NCI-H748 treated with DMSO at 0.1 percent for 48 hours (cell line): ENCODE measurements around the gene CYP46A1.

Experiments
- DNase-seq: peaks from one replicate; lab custom pipeline; 2025; lab: John Stamatoyannopoulos, UW

Gene CYP46A1

DNA sequence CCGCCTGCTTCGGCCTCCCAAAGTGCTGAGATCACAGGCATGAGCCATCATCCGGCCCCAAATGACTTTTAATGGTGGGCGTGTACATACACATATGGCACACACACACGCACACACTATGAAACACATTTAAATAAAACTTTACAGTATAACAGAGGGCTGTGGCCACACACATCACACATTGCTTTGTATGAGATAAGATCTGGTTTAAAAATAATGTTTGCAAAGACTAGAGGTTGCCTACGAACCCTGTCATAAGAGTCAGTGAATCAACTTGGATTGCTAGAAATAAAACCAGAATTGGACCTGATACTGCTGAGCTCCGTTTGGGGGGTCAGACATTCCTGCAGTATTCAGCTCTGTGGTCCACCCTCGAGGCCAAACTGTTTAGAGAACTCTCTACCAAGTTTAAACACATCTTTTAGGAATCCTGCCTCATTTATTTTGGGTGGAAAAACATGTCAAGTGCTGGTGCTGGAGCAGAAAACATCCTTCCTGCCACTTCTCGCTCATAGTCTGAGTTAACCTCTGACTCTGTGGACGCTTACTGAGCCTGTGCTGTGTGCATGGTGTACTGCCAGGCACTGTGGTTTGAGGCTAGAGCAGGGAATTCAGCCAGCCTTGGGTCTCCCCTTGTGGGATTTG lies 61.3 kb downstream of the CYP46A1 start:
- DNase-seq: no peak

DNA sequence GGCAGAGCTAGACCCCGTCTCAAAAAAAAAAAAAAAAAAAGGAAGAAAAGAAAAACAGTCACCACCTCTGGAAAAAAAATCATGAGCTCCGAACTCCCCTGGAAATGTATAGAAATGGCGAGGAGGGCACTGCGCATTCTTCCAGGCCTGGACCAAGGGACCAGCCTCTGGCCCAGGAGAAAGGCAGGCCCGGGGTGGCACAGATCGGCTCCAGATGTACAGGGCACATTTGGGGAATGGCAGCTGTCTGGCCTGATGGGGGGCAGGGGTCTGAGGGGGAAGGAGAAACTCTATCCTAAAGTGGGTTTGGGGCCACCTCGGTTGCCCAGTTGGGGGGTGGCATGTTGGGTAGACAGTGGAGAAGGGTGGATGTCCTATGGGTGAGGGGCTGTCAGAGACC lies 63.1 kb downstream of the CYP46A1 start:
- DNase-seq: no peak

DNA sequence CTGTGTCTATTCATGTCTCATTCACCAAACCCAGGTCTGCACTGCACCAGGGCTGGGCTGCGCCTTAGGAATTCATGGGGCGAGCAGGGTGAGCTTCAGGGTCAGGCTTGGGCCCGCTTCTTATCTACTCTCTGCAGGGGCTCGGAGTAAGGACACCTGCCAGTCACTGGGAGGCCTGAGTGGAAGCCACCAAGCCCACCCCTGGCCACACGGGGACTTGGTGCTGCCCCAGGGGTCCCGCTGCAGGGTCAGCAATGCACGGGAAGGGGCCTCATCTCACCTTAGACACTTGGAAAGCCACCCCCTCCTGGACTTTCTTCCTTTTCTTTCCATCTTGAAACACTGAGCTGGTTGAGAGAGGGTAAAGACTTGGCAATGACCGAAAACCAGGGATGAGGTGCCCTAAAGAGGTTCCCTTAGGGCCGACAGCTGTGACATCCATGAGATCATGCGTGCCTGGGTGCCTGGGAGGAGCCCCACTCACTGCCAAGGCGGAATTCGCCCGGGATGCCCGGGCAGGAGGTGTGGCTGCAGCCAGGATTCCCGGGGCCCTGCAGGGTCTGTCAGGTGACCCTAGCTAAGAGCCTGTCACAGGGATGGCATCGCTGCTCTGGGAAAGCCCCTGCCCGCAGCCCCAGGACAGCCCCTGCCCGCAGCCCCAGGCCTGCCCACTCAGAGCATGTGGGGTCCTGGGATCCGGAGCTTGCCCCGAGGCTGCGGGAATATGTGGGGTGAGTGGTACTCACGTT lies 63.7 kb downstream of the CYP46A1 start:
- no peak for DNase-seq

DNA sequence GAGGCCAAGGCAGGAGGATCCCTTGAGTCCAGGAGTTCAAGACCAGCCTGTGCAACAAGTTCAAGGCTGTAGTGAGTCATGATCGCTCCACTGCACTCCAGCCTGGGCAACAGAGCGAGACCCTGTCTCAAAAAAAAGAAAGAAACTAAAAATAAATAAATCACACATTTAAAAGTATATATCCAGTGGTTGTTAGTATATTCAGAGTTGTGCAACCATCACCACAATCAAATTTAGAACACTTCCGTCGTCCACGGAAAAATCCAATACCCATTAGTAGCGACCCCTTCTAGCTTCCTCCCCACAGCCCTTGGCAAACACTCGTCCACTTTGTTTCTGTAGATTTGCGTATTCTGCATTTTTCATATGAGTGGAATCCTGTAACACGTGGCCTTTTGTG lies 64.4 kb downstream of the CYP46A1 start:
- no peak for DNase-seq

DNA sequence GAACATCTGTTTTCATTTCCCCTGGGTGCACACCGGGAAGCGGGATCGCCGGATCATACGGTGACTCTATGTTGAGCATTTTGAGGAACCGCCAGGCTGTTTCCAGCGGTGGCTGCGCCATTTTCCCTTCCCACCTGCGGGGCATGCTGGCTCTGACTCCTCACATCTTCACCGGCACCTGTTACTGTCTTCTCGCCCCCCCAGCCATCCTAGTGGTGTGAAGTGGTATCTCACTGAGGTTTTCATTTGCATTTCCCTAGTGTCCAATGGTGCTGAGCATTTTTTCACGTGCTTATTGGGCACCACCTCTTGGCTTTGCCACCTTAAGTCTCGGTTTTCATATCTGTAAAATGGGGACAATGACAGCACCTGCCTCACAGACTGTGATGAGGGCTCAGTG lies 65.0 kb downstream of the CYP46A1 start:
- DNase-seq: no peak

DNA sequence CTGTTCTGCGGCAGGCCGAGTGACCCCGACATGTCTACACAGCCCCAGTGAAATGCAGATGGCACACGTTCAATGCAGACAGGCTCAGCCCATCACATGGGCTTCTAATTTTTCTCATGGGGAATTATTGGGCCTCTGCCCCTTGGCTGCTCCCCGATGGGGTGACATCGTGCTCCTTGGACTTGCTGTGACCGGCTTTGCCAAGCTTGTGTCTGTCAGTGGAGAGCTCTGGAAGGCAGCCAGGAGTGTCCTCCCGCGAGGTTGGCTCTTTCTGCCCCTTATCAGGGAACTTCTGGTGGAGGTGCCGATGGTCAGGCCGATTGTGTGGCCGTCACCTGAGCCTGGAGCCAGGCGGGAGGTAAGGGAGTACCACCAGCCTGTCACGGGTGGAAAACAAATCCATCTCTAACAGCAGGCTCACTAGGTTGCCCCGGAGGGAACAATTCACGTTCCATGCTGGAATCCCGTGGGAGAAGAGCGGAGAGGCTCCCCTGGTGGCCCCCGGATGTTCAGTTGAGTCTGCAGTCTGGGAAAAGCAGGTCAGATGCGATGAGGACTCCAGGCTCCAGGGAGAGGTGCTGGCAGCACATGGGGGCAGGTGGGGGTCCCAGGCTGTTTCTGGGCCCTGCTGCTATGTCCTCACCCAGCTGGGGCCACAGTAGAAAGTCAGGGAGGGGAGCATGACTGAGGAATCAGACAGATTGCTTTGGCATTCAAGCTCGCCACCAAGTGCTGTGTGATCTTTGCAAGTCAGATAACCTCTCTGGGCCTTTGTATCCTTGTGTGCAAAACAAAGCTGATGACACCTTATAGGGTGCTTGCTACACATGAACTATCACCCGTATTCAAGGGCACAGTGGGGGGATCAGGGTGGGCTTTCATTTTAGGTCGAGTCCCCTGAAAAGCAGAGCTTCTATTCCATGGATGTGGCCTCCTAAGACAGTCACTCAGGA lies 65.9 kb downstream of the CYP46A1 start:
- DNase-seq: no peak

DNA sequence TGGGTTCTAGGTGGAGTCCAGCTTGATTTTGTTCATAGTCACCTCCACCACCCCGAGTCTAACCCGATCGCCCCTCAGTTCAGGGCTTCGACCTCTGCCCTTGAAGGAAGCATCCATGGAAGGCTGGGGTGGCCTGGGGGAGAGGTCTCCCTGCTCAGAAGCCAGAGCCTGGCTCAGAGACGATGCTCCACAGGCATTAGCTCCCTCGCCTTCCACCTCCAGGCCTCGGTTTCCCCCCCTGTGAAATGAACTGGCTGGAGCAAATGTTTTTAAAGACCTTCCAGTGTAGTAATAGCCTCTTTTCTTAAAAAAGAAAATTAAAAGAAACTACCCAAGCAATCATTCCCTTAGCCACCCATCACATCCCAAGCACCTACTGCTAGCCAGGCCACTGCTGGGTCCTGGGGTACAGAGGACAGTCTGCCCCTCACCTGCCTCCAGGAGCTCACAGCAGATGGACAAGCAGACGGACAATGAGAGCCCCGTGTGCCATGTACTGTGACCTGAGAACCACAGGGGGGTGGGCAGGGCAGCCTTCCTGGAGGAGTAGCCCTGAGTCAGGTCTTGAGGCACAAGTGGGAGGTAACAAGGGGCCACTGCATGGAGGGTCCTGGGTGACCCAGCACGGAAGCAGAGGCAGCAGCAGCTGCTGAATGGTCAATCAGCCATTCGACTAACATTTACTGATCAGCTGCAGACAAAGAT lies 66.8 kb downstream of the CYP46A1 start:
- DNase-seq: no peak

DNA sequence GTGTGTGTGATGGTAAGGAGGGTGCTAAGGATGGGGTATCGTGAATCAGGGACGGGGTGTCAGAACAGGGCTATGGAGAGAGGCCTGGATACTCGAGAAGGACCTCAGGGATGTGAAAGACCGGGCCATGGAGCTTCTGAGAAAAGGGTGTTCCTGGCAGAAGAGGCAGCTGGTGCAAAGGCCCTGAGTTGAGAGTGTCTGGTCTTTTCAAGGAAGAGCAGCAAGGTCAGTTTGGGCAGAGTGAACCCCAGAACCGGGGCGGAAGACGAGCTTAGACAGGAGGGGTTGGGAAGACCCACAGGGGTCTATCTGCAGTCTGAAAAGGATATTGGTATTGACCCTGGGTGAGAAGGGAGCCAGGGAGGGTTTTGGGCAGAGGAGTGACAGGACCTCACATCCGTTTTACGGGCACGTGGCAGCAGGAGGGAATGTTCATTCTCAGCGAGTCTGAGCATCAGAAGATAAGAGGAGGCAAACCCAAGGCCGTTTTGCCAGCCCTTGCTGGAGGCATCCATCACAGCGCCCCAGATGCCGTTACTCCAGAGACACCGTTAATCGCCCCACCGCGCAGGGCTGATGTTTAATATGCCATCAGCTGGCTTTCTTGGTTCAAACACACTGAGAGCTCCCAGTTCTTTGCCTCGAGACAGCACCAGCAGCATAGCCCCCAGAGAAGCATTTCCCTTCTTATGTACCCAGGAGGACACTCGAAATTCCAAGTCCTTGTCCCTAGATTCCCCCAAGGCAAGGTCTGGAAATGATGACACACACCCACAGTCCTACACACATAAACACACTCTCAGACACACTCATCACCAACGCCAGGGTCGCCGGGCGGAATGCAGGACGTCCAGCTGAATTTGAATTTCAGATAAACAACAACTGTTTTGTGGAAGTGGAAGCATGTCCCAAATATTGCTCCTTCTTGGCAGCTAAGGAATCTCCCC lies 67.7 kb downstream of the CYP46A1 start:
- DNase-seq: no peak

DNA sequence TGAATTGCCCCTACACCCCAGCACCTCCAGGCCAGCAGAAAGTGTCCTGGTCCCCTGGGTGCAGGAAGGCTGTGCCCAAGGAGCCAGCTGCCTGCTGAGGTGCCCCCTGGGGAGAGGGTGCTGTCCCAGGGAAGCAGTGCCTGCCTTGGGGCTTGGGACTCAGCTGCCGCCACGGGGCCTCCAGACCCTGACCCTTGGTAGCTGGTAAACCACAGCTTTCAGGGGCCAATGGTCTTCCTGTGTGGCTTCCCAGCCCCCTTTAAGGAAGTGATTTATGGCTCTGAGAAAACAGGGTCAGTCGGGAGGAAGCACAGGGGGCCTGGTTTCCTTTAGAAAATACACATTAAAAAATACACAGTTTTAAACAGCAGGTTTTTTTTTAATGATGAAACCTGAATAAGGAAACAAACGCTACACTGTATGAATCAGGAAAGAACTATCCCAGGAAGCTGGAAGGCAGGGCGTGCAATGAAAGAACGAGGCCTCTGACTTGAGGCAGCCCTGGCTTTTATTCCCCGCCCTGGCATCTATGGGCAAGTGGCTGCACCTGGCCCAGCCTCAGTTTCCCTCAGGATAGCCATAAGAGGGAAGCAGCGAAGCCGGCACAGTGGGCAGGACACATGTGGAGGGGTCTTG lies 68.5 kb downstream of the CYP46A1 start:
- DNase-seq: no peak

DNA sequence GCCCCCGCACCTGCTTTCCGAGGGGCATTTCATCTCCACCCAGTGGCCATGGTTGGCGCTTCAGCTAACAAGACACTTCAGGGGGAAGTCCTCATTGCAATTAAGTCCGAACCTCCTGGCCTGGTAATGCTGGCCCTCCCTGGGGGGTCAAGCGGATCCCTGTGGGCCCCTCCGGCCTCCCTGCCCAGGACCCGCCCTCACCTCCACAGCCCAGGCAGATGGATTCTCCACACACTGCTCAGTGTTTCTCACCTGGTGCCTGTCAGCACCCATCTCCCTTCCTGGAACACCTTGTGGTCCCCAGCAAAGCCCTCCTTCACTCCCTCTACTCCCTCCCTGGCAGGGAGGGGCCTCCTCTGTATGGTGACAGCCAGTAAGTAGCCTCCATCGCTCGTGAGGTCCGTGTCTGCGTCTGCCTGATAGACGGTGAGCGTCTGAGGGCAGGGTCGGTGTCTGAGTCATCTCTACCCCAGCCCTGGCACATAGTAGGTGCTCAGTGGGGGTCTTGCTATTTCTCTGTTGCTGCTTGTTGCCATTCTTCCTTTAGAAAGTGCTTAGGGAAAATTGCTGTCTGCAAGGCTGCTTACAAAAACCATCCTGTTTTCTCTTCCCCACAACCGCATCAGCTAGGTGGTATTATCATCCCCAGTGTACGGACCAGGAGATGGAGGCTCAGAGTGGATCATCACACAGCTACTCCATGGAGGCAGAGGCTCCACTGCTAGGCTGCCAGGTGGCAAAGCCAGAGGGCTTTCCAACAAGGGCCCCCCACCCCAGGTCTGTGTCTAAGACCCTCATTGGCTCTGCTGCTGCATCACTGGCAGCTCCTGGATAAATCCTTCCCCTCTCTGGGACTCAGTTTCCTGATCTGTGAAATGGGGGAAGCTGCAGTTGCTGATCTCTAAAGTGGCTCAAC lies 69.4 kb downstream of the CYP46A1 start:
- no peak for DNase-seq

DNA sequence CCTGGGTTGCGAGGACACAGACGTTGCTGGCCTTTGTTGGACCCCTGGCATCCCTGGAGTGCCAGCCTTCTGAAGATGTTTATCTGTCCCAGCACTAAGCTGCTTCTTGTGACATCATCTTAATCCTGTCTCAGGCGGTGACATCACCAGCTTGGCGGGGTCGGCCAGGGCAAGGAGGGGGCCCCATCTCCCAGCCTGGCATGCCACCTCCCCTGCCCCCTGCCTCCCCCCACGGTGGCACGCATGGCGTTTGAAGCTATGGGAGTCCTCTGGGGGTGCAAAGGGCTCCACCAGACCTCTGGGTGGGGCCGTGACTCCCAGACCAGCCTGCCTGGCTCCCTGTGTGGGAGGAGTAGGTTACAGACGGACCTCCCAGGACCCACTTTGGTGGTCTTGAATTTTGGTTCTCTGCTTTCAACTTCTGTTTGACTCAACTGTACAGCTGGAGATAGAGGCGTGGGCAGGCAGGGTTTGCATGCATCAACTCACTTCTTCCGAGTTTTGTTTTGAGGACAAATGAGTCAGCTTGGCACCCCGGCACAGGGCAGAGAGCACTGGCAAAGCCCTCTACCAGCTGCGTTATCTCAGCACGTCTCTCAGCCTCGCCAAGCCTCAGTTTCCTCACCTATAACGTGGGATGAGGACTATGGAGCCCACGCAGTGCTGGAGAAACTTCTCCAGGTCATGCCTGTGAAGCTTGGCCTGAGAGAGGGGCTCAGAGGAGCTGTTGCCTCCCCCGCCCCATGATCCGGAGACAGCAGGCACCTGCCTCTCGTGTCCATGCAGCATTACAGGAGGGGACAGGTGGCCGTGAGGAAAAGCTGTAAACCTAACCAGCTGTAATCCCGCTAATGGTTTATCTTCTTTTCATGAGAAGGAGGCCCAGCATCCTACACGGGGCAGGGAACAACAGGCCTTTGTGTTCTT lies 70.3 kb downstream of the CYP46A1 start:
- no peak for DNase-seq

DNA sequence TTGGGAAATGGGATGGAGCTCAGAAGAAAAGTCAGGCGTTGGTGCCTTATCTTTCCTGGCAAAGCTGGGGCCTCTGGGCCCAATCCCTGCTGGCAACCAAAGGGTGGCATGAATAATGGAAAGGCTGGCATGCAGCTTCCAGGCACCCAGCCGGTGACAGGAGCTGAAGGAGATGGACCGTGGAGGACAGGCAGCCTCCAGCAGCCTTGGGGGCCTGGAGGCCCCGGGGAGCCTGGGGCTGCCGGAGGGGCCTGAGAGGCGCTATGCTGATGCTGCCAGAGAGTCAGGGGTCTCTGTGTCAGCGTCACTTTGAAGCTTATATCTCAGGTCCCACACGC lies 70.9 kb downstream of the CYP46A1 start:
- DNase-seq: no peak

DNA sequence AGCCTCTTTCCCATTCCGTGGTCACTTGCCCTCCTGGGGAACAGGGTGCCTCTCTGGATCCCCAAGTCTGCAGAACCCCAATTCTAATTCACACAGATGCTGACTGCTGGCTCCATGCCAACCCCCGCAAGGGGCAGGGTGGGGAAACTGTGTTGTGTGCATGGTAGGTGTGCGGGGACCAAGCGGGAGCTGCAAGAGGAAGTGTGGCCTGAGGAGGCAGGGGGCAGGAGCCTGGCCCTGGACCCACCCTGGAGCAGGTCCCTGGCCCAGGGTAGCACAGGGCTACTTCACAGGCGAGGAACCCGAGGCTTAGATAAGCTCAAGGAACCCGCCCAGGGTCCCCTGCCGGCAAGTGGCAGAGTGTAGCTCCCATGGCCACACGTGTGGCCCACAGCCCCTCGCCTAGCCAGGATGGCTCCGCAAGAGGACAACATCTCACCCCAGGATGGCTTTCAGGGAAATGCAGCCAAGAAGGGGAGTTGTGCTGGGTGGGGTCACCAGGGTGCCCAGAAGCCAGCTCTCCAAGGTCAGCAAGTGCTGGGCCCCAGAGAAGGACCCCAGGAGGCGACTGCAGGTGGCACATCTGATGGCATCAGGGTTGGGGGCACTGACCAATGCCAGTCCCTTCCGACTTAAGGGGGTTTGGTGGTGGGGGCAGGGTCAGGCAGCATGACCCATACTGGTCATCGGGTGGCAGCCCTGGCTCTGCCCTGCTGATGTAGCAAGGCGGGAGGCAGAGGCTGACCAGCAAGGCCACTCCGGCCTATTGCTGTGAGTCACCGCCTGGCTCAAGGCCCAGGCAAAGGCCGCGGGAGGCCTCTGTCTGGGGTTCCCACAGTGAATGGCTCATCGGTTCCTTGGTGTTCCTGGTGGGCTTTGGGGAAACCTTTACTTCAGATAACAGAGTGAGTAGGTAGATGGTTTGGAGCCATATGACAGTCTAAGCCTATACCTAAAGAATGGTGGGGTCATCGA lies 71.8 kb downstream of the CYP46A1 start:
- DNase-seq: no peak

DNA sequence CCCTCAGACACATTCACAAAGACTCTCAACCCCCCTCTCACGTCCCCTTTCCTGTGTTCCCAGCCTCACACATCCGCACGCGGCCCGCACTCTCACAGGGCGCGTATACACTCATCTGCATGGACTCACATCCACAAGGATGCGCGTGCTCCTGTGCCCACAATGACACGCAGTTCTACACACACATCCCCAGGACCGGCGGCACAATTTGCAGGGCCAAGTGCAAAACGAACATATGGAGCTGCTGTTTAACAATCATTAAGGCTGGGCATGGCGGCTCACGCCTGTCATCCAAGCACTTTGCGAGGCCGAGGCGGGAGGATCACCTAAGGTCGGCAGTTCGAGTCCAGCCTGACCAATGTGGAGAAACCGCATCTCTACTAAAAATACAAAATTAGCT lies 72.7 kb downstream of the CYP46A1 start:
- DNase-seq: no peak

DNA sequence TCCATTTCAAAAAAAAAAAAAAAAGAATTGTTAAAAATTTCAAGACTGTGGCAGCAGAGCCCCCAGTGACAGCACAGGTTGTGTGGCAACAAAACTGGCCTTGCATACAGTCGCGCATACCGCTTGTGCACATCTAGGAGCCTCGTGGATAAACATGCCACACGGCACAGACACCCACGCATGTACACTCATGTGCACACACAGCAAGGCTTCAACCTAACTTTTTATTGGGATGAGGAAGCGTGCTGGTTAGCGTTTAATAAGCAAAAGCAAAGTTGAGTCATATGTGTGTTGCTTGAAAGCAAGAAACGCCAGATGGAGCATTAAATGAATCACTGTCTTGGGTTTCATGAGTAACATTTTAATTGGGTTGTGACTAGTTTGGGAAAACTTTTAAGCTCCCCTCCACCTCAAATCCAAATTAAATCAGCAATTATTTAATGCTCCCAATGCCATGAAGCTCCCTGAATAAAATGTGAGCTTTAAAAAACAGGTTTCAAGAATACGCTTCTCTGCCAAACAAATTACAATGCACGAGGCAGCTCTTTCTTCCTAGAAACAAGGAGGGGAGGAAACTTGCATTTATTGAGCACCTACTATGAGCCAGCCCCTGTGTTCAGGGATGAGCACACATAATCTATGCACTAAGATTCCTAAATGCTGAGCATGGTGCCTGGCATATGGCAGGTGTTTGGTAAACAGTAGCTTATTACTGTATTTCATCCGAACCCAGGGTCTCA lies 73.4 kb downstream of the CYP46A1 start:
- no peak for DNase-seq

DNA sequence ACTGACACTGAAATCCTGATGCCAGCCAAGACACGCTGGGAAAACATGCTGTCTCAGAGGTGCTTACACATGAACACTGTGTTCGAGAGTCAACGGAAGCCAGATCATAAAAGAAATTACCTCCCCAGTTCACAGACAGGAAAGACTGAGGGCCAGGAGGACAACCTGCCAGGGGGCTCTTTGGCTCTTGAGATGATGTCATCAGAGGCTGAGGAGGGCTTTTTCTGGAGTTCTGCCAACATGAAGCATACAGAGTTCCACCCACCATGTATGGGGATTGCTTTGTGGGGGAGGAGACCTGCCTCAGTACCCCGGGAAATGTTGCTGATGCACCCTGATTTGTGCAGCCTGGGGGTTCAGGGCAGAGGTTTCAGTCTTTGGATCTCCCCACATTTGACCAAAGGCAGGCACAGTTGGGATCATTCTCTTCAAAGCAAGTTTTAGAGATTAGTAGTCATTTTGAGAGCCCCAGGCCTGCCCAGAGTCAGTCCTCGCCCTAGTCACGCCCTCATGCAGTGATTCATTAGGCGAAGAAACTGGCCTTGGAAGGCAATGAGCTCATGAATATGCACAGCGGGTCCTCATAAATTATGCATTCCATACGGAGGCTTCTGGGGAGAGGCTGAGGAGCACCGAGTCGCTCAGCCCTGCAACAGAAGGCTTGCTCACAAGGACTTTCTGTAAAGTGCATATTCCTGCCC lies 74.2 kb downstream of the CYP46A1 start:
- DNase-seq: no peak
